Panc1 (cell line): Measurements from ENCODE around the gene OGFOD3. TPM values are rescaled to one million over a fixed set of nuclear protein-coding genes. Genes with fewer than 3 reads are reported as not detected.

Experiments
- total RNA-seq: library from RNA; stranded (reverse); gene quantifications from one replicate; pipeline ENCODE4 v1.2.1, GENCODE V29; 2021; ENCODE audit not compliant: unreplicated experiment

OGFOD3 gene
- total RNA-seq, 1 experiment from 2014 or later = 53.9 TPM

Other genes with a start within 250 kb of the OGFOD3 start
- 63.6 TPM for gene CCDC57, start 205.7 kb downstream of the OGFOD3 start, total RNA-seq
- gene SLC16A3, start 189.5 kb downstream of the OGFOD3 start, total RNA-seq = 581 TPM
- 234 TPM for gene CSNK1D, start 144.9 kb downstream of the OGFOD3 start, total RNA-seq
- gene CD7, start 101.0 kb downstream of the OGFOD3 start, total RNA-seq = 0.77 TPM
- gene SECTM1, start 84.8 kb downstream of the OGFOD3 start, total RNA-seq = 5.4 TPM
- gene TEX19, start 59.3 kb downstream of the OGFOD3 start, total RNA-seq = 0.21 TPM
- 0.39 TPM for gene UTS2R, start 46.8 kb downstream of the OGFOD3 start, total RNA-seq
- gene HEXD, start 239 bp downstream of the OGFOD3 start, total RNA-seq = 25.6 TPM
- 174 TPM for gene CYBC1, start 32.2 kb upstream of the OGFOD3 start, total RNA-seq
- gene NARF, start 40.2 kb upstream of the OGFOD3 start, total RNA-seq = 60.9 TPM
- gene FOXK2, start 101.1 kb upstream of the OGFOD3 start, total RNA-seq = 143 TPM
- gene WDR45B, start 229.9 kb upstream of the OGFOD3 start, total RNA-seq = 132 TPM